GM19023 (cell line): ENCODE data around the gene DPP10.

ENCODE experiments used
- ATAC-seq: cut with Tn5 transposase; IDR thresholded peaks from one replicate; pipeline ENCODE4 v1.9.1; 2021; ENCODE audit warnings: mild to moderate bottlenecking, moderate library complexity; ENCODE audit not compliant: unreplicated experiment

DPP10 gene

DNA sequence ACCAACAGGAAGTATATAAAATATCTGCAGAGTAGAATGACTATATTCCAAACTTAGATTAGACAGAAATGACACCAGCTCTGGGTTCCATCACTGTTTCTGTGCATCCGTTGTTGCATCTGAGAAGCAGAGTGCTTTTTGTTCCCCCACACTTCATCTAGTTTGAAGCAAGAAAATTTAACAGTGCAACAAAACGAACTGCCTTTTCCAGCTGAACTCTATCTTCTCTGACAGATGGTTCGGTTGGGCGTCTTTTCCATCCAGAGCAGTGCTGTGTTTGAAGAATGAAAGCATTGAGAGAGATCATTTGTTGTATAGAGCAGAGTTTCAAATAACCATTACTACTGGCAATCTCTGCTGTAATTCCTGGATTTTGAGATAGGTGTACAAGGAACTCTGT, 757.5 kb downstream of the DPP10 start:
- ATAC-seq = no peak

- ATAC-seq = no peak
Measured at GRCh38 chr2:115201386-115201785, 758.9 kb downstream of the DPP10 start.

DNA sequence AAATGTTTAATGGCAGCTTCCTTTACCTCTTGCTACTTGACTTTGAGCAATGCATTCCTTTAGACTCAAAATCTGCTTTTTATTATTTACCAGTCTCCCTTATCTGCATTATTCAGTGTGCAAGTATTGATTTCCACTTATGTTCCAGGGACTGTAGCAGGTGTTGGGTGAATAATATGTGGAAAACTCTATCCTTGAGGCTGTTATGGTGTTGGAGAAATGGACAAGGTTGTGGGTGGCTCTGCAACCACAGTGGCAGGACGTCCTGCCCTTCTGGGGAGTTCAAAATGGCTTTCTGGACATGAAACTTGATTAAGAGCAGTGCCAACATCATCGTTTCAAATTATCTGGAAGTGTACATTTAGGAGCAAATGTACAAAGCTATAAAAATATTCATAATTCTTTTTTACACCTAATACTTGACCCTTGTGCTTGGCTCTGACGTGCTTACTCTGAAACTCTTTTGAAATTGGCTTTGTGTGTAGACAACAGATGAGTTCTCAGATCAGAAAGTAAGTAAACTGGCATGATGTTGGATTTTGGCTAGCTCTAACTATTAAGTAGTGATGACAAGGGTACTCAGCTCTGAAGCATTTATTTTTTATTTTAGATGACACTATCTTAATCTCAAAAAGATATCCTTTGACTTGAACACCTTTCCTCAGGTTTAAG, 766.2 kb downstream of the DPP10 start:
- no peak for ATAC-seq

DNA sequence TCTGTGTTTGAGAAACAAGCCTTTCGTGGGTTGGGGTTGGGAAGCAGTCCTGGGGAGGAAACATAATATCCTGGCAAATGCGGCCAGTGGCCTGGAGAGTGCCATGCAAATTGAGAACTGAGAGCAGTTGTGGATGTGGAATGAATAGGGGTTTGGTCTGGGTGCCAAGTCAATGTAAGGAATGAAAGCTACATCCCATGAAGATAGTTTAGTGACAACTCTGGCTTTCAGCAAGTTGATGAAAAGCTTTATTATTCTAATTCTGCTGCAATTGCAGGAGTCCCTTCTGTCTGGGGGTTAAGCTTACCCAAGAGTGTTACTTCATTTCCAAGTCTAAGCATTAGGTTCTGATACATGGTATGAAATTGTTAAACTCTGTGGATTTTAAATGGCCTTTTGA, 771.6 kb downstream of the DPP10 start:
- no peak for ATAC-seq

- ATAC-seq = no peak
Measured at GRCh38 chr2:115219296-115219695, 776.9 kb downstream of the DPP10 start.

GRCh38 chr2:115234186-115234585, 791.7 kb downstream of the DPP10 start:
- ATAC-seq = no peak

DNA sequence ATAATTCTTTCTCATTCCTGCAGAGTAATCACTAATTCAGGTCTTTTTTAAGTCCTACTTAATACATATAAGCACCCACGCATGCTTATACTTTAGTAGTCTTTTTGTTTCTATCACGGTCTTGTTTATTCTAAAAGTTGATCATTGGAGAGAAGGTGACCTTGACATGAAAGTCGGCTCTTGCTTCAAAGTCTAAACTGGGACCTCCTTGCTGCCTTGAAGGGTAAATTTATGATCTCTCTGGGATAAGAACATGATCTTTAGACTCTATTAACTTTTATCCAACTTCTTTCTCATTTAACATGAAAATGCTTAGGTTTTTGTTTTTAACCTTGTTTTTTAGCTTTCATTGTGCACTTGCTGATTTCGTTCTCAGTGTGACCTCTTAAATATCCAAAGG, 792.3 kb downstream of the DPP10 start:
- ATAC-seq = no peak

DNA sequence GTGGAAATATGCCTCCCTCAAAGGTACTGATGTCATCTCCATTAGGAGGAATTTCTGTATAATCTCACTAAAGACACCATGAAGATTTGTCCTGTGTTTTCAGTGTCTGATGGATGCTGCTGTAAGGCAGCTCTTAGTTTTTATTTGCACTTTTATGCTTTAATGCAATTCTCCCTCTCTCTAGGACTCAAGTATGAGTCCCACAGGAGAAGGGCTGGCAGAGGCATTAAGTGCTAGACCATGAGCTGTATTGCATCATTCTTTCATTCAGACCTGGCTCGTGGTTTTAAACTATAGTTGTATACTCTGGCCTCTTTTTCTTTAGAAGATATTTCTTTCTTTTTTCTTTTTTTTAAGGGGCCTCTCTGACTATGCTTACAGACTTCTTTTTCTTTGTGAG, 805.6 kb downstream of the DPP10 start:
- ATAC-seq = no peak

DNA sequence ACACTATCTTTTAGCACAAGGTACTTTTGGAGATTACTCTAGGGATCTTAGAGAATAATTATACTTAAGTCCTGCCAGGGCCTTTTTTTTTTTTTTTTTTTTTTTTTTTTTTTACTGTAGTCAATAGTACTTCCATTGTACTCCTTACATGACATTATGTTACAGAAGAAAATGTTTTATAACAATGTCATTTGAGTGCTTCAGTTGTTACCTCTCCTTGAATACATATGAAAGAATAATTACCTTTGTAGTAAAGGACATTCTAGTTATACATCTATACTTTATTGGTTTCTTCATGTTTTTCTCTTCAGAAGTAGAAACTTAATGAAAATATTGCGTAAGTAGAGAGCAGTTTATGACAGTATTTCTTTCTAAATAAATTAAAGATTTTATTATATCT, 834.9 kb downstream of the DPP10 start:
- no peak for ATAC-seq

DNA sequence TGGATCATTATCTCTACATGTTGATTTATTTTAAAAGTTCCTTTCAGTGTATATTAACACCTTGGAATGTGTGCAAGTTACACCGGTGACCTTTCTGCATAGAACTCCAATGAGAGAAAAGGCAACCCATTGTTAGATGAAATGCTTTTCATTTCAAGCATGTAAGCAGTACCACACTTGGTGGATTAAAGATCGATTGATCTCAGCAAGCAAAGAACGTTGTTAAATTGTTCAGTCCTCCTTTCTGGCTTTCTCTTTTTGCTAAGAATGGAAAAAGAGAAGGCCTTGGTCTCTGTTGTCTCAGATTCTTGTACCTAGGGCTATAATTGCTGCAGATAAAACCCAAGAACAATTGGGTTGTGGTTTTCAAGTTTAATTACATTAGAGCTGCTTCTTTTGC, 843.0 kb downstream of the DPP10 start:
- ATAC-seq = no peak

DNA sequence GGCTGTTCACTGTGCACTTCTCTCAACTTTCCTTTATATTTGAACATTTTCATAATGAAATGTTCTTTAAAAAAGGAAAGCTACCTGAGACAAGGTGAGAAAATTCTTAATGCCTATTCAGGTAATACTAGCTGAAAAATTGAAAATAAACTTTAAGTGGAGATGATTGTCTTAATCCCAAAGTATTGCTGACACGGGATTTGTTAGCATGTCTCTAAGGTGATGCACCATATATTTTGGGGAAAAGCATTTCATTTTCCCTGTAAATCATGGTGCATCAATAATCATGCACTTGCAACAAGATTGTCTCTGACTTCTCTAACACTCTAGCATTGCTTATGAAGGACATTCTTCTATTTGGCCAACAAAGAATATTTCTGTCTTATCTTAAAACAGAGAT, 848.0 kb downstream of the DPP10 start:
- ATAC-seq = no peak

DNA sequence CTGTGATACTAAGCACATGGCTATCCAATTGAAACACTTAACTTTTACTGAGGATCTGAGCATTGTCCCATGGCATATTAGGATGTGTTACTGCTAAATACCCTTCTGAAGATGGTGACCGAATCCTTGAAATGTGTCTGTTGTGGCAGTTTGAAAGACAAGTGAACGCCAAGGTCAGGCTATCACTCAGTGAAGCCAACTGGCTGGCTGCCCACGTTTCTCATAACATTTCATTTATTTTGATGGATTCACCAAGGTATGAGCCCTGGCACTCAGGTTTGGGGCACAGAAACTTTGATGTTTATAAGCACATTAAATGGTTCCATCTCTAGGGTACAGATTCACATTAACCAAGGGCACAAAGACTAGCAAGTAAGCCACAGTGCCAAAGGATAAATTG, 850.3 kb downstream of the DPP10 start:
- no peak for ATAC-seq

DNA sequence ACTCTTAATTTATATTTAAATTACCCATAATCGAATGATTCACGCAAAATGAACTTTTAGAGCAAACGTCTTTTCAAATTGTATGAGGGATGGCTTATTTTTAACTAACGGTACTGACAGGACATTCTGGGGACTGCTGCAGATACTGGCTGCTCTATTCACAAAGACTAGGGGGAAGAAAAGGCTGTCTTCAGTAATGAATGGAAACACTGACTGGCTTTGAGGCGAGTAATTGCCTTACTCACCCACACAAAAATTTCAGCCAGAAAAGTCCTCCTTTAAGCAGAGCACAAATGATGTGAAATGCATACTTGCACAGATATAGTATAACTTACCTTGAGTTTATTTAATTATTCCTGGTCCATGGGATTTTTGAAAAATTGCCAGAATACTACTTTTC, 852.6 kb downstream of the DPP10 start:
- no peak for ATAC-seq

DNA sequence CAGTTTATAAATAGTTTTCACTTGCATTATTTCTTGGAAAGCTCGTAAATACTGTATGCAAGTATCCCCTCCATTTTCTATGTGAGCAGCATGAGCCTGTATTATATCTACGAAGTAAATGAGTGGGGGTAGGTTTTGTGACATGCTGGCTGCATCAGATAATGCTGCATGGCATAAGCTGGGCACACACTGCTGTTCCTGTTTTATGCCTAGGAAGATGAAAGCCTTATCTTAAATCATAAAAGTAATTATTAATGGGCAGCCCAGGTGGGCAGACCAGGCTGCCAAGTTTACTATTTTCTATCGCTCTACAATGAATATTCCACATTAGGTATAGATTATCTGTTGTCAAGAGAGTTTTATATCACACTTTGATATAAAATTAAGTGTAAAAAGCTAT, 854.6 kb downstream of the DPP10 start:
- no peak for ATAC-seq

DNA sequence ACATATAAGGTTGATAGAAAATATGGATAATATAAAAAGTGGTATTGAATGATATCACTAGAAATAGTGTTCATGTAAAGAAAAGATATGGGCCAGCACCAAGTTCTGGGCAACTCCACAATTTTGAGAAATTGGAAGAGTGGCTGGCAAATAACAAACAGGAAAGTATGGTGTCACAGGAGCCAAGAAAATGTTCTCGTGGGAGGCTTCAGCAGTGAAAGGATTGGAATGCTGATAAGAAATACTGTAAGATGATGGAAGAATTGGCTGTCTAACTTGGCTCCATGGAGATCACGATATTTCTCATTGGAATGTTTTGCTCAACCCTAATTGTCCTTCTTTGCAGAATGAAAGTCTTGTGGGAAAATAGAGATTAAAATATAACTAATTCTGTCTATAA, 856.8 kb downstream of the DPP10 start:
- no peak for ATAC-seq

- ATAC-seq = no peak
Measured at GRCh38 chr2:115305712-115306111, 863.3 kb downstream of the DPP10 start.

DNA sequence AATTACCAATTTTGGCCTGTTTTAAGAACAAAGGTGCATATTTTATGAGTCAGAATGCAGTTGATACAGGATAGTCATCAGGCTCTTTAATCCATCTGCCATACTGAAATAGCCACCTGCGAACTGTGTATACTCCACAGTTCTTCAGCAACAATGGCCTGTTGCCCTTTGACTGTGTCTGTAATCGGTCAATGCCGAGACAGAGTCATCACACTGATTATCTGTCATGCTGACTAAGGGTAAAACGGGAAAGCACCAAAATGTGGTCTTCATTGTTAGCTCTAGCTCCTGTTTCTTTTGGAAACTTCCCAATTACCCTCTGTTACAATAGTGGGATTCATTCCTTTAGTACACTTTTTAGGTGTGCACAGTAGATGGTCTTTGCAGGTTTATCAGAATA, 871.7 kb downstream of the DPP10 start:
- ATAC-seq = no peak

DNA sequence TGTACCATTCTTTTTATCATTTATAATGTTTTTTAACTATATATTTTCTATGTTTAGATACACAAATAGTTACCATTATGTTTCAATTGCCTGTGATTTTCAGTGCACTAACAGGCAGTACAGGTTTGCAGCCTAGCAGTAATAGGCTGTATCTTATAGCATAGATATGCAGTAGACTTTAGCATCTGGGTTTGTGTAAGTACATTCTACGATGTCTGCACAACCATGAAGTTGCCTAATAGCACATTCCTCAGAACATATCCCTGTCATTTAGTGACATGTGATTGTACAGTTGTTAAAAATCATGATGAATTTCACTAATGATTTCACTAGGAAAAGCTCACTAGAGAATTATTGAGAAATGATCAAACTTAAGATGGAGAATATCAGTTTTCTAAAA, 884.6 kb downstream of the DPP10 start:
- no peak for ATAC-seq

DNA sequence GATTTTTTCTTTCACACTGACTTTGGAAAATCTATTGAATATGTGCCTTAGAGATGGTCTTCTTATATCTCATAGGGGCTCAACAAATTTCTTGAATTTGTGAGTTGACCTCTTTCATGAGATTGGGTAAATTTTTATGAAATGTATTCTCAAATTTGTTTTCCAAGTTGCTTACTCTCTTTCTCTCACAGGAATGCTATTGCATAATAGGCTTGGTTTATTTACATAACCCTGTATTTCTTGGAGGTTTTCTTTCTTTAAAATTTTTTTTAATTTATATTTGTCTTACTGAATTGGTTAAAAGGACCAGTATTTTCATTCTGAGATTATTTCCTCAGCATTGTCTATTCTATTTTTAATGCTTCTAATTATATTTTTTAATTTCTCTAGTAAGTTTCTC, 917.1 kb downstream of the DPP10 start:
- ATAC-seq = no peak

GRCh38 chr2:115364093-115364492, 921.7 kb downstream of the DPP10 start:
- ATAC-seq = no peak

GRCh38 chr2:115369400-115369799, 927.0 kb downstream of the DPP10 start:
- ATAC-seq = no peak

GRCh38 chr2:115374981-115375380, 932.5 kb downstream of the DPP10 start:
- ATAC-seq = no peak

DNA sequence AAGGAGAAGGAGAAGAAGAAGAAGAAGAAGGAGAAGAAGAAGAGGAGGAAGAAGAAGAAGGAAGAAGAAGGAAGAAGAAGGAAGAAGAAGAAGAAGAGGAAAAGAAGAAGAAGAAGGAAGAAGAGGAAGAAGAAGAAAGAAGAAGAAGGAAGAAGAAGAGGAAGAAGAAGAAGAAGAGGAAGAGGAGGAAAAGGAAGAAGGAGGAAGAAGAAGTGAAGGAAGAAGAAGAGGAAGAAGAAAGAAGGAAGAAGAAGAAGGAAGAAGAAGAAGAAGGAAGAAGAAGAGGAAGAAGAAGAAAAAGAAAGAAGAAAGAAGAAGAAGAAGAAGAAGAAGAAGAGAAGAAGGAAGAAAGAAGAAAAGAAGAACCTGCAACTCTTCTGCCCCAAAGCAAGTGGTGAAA, 942.0 kb downstream of the DPP10 start:
- no peak for ATAC-seq

DNA sequence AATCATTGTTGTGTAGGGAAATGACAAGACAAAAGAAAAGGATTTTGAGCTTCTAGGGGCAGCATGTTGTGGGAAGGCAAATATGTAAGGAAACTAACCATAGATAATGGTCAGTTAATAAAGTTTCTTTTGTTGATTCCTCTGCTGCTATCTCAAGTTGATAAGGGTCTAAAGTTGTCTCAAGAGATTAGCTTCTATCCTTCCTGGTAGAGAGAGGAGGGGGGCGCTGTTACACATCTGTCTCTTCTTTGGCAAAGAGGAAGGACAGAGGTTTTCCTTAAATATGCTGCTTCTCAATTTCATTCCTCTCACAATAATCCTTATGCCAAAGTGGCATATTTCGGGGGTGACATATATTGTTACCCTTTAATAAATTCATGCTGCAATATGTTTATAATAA, 944.0 kb downstream of the DPP10 start:
- ATAC-seq = no peak
